Psoas muscle (tissue), 8 donors: ENCODE data around the gene RPUSD1. TPM values are rescaled to one million over a fixed set of nuclear protein-coding genes. Genes with fewer than 3 reads are reported as not detected.

Experiments used
- ATAC-seq, 4 donors: fragments of 200-7000 bp; cut with Tn5 transposase; one replicate each; pipeline ENCODE4 v1.9.1; 2020; ENCODE audit warnings: moderate library complexity in 3 of 4, mild to moderate bottlenecking in 2 of 4
- DNase-seq, 2 donors: peaks; one replicate each; pipeline ENCODE4 v3.0.0-alpha.2; 2020
- H3K27ac ChIP-seq: fragments of 200-600 bp; one replicate; pipeline ENCODE4 v1.8.0; 2022
- H3K27me3 ChIP-seq, 3 donors: fragments of 200-600 bp in 1 of 3; one replicate each; pipeline versions ENCODE4 v1.6.1 to v1.8.0; 2013 to 2022; ENCODE audit warnings: low read length in 2 of 3, mild to moderate bottlenecking in 2 of 3, moderate library complexity in 1 of 3; ENCODE audit not compliant: insufficient read depth in 3 of 3
- H3K36me3 ChIP-seq, 2 donors: fragments of 200-600 bp in 1 of 2; one replicate each; pipeline versions ENCODE4 v1.6.1 to v1.8.0; 2013 to 2022; ENCODE audit warnings: low read depth in 1 of 2, mild to moderate bottlenecking in 1 of 2, moderate library complexity in 1 of 2; ENCODE audit not compliant: insufficient read depth in 1 of 2
- H3K4me1 ChIP-seq: fragments of 200-600 bp; one replicate; pipeline ENCODE4 v1.8.0; 2022
- H3K4me3 ChIP-seq: fragments of 200-600 bp; one replicate; pipeline ENCODE4 v1.8.0; 2022; ENCODE audit warnings: mild to moderate bottlenecking
- H3K9me3 ChIP-seq: fragments of 200-600 bp; one replicate; pipeline ENCODE4 v1.8.0; 2022
- CTCF ChIP-seq: fragments of 200-600 bp; IDR thresholded peaks from one replicate; pipeline ENCODE4 v1.8.0; 2022; ENCODE audit warnings: antibody characterized with exemption
- WGBS, 3 donors: extraction: QIAGEN DNeasy Blood & Tissue Kit; methylation state at CpG; one replicate each; pipeline versions ENCODE4 v1.1.6 to v1.1.7; 2013; 5-methylcytosine and 5-hydroxymethylcytosine counted together
- intact Hi-C, 2 donors: fragments of 100-400 bp; cut with DNase I; formaldehyde crosslinking; loops; one replicate each; pipeline versions ENCODE4 v1.11.0 to v1.14.2; 2022
- polyA plus RNA-seq, 3 donors: library from polyadenylated mRNA; stranded (reverse); fragments of 200-250 nt; gene quantifications; one replicate each; pipeline ENCODE4 v1.2.3, GENCODE V29; 2013
- total RNA-seq, 4 donors: library from RNA; stranded (reverse); fragmentation: NEBNext Ultra II Directional in 2 of 4; extraction: Animal tissue kit (Norgen Biotek cat#: 25700) in 2 of 4; gene quantifications; one replicate each; pipeline versions ENCODE4 v1.2.1 to v1.2.4, GENCODE V29; 2021 to 2023
- donor health status: healthy with polysubstance abuse.
- donor health status: DM: no; HTN: no; CAD: no; lungs with moderate emphysema.
- donor health status: Bipolar disorder and iron deficiency.
- donor health status: healthy.
- donor health status: DM: yes; HTN: yes; CAD: no.
- donor health status: DM: no; HTN: no; CAD: no.
- donor health status: DM: no; HTN: no; CAD: no.
- donor health status: DM: yes; HTN: yes; CAD: no.

Gene RPUSD1
- total and polyA plus RNA-seq, 7 donors: 4.4 to 25.7 (median 10.9) TPM

GRCh38 chr16:798666-799065, 10.5 kb upstream of the RPUSD1 start:
- H3K9me3 ChIP-seq: no peaks in the 10 kb centered on the region
- no peak overlapping the region for H3K4me3 ChIP-seq
- no peak for DNase-seq
- H3K27me3 ChIP-seq: peaks cover 0 to 53% (median 28%) of the 10 kb centered on the region in 3 donors
- no peak overlapping the region for H3K27ac ChIP-seq
- WGBS, 3 donors: 83 to 85% (median 85%) methylated on average over 18 to 19 of the region's 19 CpGs
- intact Hi-C loops: no loop called here
- H3K36me3 ChIP-seq: no peaks in the 10 kb centered on the region
- ATAC-seq: no peak
- no peaks in the 10 kb centered on the region for H3K4me1 ChIP-seq
- no peak for TF ChIP-seq CTCF

GRCh38 chr16:797686-798085, 9.5 kb upstream of the RPUSD1 start:
- no peak overlapping the region for H3K4me3 ChIP-seq
- H3K36me3 ChIP-seq: no peaks in the 10 kb centered on the region
- no peak overlapping the region for H3K27ac ChIP-seq
- peaks cover 0 to 45% (median 23%) of the 10 kb centered on the region in 3 donors for H3K27me3 ChIP-seq
- H3K9me3 ChIP-seq: no peaks in the 10 kb centered on the region
- intact Hi-C loops: no loop called here
- no peaks in the 10 kb centered on the region for H3K4me1 ChIP-seq
- no peak for ATAC-seq
- 93 to 94% (median 93%) methylated on average over 22 of the region's 22 CpGs for WGBS, 3 donors
- DNase-seq: no peak
- TF ChIP-seq CTCF: no peak

- WGBS, 3 donors: 88 to 100% (median 96%) methylated on average over 1 to 2 of the region's 2 CpGs
- ATAC-seq (no peak), DNase-seq (no peak)
- H3K9me3 ChIP-seq: no peaks in the 10 kb centered on the region
- intact Hi-C loops: no loop called here
- no peak overlapping the region for H3K27ac ChIP-seq
- no peaks in the 10 kb centered on the region for H3K4me1 ChIP-seq
- H3K36me3 ChIP-seq: no peaks in the 10 kb centered on the region
- peaks cover 0 to 39% (median 17%) of the 10 kb centered on the region in 3 donors for H3K27me3 ChIP-seq
- H3K4me3 ChIP-seq: no peak overlapping the region
- TF ChIP-seq CTCF: no peak
Measured at GRCh38 chr16:797120-797420, 8.9 kb upstream of the RPUSD1 start.

DNA sequence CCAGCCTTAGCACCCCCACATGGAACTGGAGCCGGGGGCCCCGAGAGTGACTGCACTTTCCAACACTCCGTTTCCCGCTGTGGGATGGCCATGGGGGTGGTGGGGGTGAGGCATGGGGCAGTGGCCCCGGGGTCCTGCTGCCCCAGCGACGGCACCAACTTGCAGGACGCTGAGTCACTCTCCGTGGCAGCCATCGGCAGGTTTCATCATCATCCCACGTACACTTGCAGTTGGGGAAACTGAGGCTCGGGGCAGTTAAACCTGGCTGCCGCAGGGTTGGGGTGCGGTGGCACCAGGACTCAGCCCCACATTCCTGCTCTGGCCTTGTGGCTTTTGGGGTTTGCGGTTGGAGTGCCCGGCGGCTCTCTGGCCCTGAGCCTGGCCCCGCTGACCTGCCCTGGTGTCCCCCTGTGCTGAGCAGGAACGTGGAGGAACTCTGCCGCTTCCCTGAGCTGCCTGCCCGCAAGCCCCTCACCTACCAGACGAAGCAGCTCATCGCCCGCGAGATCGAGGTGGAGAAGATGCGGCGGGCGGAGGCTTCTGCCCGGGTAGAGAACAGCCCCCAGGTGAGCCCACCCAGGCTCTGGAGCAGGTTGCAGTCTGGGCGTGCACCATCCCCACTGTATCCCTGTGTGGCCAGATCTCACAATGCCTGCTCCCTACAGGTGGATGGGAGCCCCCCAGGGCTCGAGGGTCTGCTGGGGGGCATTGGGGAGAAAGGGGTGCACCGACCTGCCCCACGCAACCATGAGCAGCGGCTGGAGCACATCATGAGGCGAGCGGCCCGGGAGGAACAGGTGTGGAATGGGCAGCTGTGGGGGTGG, 8.3 kb upstream of the RPUSD1 start:
- TF ChIP-seq CTCF: no peak
- H3K4me3 ChIP-seq: no peak overlapping the region
- no peak for ATAC-seq
- peak in 1 of 2 donors; percentile 46 for DNase-seq
- H3K27ac ChIP-seq: no peak overlapping the region
- intact Hi-C loops: no loop called here
- WGBS, 3 donors: 93 to 95% (median 94%) methylated on average over 37 to 38 of the region's 38 CpGs
- H3K27me3 ChIP-seq: peaks cover 0 to 33% (median 12%) of the 10 kb centered on the region in 3 donors
- H3K4me1 ChIP-seq: no peaks in the 10 kb centered on the region
- no peaks in the 10 kb centered on the region for H3K9me3 ChIP-seq
- H3K36me3 ChIP-seq: no peaks in the 10 kb centered on the region
